IMR-90 (cell line): ENCODE data around the gene SPEG. TPM values are rescaled to one million over a fixed set of nuclear protein-coding genes. Genes with fewer than 3 reads are reported as not detected.

ENCODE experiments used
- ATAC-seq: fragments of 200-7000 bp; cut with Tn5 transposase; 2 replicates; pipeline ENCODE4 v1.9.1; 2020; ENCODE audit warnings: low read depth, mild to moderate bottlenecking, moderate library complexity
- BruUV-seq: library from RNA; stranded (reverse); fragments of 400-500 nt; replicated peaks from 2 replicates; lab custom pipeline; 2021; lab: Mats Ljungman, UMichigan
- CTCF ChIA-PET: fragments of 300-600 bp; formaldehyde crosslinking; extraction: SDS; loops from one replicate; lab custom pipeline; 2021; ENCODE audit warnings: antibody characterized with exemption; lab: Yijun Ruan, JAX
- POLR2A ChIA-PET: fragments of 300-600 bp; sonication (Branson Sonifier 250); formaldehyde crosslinking; loops from one replicate; lab custom pipeline; 2022; ENCODE audit warnings: antibody characterized with exemption; ENCODE audit not compliant: unreplicated experiment; lab: Charles Lee
- DNase-seq: peaks from one replicate; pipeline ENCODE4 v3.0.0; 2013
- H2AFZ ChIP-seq: replicated peaks from 2 replicates; pipeline ENCODE3; 2013; ENCODE audit warnings: low read length, mild to moderate bottlenecking; ENCODE audit not compliant: poor library complexity
- H2AK5ac ChIP-seq: 2 replicates; pipeline ENCODE4 v1.6.1; 2013; ENCODE audit warnings: low read depth, low read length, inconsistent platforms
- H2AK9ac ChIP-seq: replicated peaks from 2 replicates; pipeline ENCODE3; 2013; ENCODE audit warnings: mild to moderate bottlenecking, low read depth, low read length, moderate library complexity; ENCODE audit not compliant: poor library complexity
- H2BK120ac ChIP-seq: 2 replicates; pipeline ENCODE4 v1.6.1; 2013; ENCODE audit warnings: low read depth, low read length, inconsistent platforms
- H2BK15ac ChIP-seq: 3 replicates; pipeline ENCODE4 v1.6.1; 2013; ENCODE audit warnings: low read depth, low read length, inconsistent platforms
- H2BK20ac ChIP-seq: 2 replicates; pipeline ENCODE4 v1.6.1; 2013; ENCODE audit warnings: low read depth, mild to moderate bottlenecking, inconsistent platforms, low read length, moderate library complexity
- H2BK5ac ChIP-seq: 2 replicates; pipeline ENCODE4 v1.6.1; 2013; ENCODE audit warnings: mild to moderate bottlenecking, low read depth, low read length, inconsistent platforms; ENCODE audit not compliant: poor library complexity, severe bottlenecking
- H3K14ac ChIP-seq: replicated peaks from 2 replicates; pipeline ENCODE4 v1.6.1; 2013; ENCODE audit warnings: low read depth, low read length, inconsistent platforms
- H3K18ac ChIP-seq: 2 replicates; pipeline ENCODE4 v1.6.1; 2013; ENCODE audit warnings: low read depth, low read length, control low read depth
- H3K23ac ChIP-seq: 2 replicates; pipeline ENCODE4 v1.6.1; 2013; ENCODE audit warnings: low read depth, low read length, inconsistent platforms
- H3K27ac ChIP-seq: 2 replicates; pipeline ENCODE4 v1.5.1; 2013; ENCODE audit warnings: mild to moderate bottlenecking, control low read depth, low read length; ENCODE audit not compliant: insufficient read depth
- H3K27me3 ChIP-seq: 2 replicates; pipeline ENCODE4 v1.6.1; 2013; ENCODE audit warnings: low read length; ENCODE audit not compliant: control insufficient read depth, insufficient read depth
- H3K36me3 ChIP-seq: 2 replicates; pipeline ENCODE4 v1.6.1; 2013; ENCODE audit warnings: low read length, mixed read lengths; ENCODE audit not compliant: control insufficient read depth, insufficient read depth
- H3K4ac ChIP-seq: 2 replicates; pipeline ENCODE4 v1.6.1; 2013; ENCODE audit warnings: low read depth, low read length, inconsistent platforms
- H3K4me1 ChIP-seq: 2 replicates; pipeline ENCODE4 v1.6.1; 2013; ENCODE audit warnings: low read length, mixed read lengths; ENCODE audit not compliant: control insufficient read depth, insufficient read depth
- H3K4me2 ChIP-seq: 2 replicates; pipeline ENCODE4 v1.6.1; 2013; ENCODE audit warnings: low read depth, mild to moderate bottlenecking, control low read depth, low read length, moderate library complexity
- H3K4me3 ChIP-seq: 2 replicates; pipeline ENCODE4 v1.5.1; 2013; ENCODE audit warnings: low read depth, mild to moderate bottlenecking, control low read depth, low read length, moderate library complexity; ENCODE audit not compliant: insufficient read depth
- H3K56ac ChIP-seq: 2 replicates; pipeline ENCODE4 v1.6.1; 2013; ENCODE audit warnings: low read length, inconsistent platforms; ENCODE audit not compliant: insufficient read depth; ENCODE audit errors: extremely low read depth
- H3K79me1 ChIP-seq, 2 experiments: 2 replicates each; pipeline ENCODE4 v1.6.1; 2013; ENCODE audit warnings: low read length in 2 of 2, inconsistent platforms in 1 of 2, low read depth in 1 of 2
- H3K9ac ChIP-seq: 2 replicates; pipeline ENCODE4 v1.6.1; 2013; ENCODE audit warnings: low read depth, low read length, control low read depth
- H3K9me1 ChIP-seq: 2 replicates; pipeline ENCODE4 v1.6.1; 2013; ENCODE audit warnings: low read length, inconsistent platforms; ENCODE audit not compliant: insufficient read depth
- H3K9me3 ChIP-seq: 2 replicates; pipeline ENCODE4 v1.6.1; 2013; ENCODE audit warnings: low read length; ENCODE audit not compliant: control insufficient read depth, insufficient read depth
- H4K20me1 ChIP-seq: 2 replicates; pipeline ENCODE4 v1.6.1; 2013; ENCODE audit warnings: low read length, inconsistent platforms; ENCODE audit not compliant: insufficient read depth
- H4K5ac ChIP-seq: 2 replicates; pipeline ENCODE4 v1.6.1; 2013; ENCODE audit warnings: mild to moderate bottlenecking, low read depth, low read length, control low read depth
- H4K8ac ChIP-seq, 2 experiments: 2 replicates each; pipeline ENCODE4 v1.6.1; 2013; ENCODE audit warnings: low read depth in 2 of 2, low read length in 2 of 2, control low read depth in 1 of 2, inconsistent platforms in 1 of 2
- H4K91ac ChIP-seq: 2 replicates; pipeline ENCODE4 v1.6.1; 2013; ENCODE audit warnings: low read depth, low read length, inconsistent platforms; ENCODE audit not compliant: insufficient read depth
- BHLHE40 ChIP-seq: fragments of 150-350 bp; IDR thresholded peaks from 2 replicates; pipeline ENCODE4 v1.6.1; 2016; ENCODE audit warnings: mild to moderate bottlenecking, low read depth, low read length
- CEBPB ChIP-seq: IDR thresholded peaks from 2 replicates; pipeline ENCODE4 v1.6.1; 2012; ENCODE audit warnings: low read depth, low read length, improper control_type of control experiment
- CHD1 ChIP-seq: IDR thresholded peaks from 2 replicates; pipeline ENCODE4 v1.6.1; 2012; ENCODE audit warnings: low read depth, low read length, improper control_type of control experiment
- FOS ChIP-seq: fragments of 150-350 bp; IDR thresholded peaks from 2 replicates; pipeline ENCODE4 v1.6.1; 2016; ENCODE audit warnings: low read depth, low read length
- MAFK ChIP-seq: IDR thresholded peaks from 2 replicates; pipeline ENCODE4 v1.6.1; 2012; ENCODE audit warnings: low read depth, low read length, improper control_type of control experiment
- MAZ ChIP-seq: IDR thresholded peaks from 2 replicates; pipeline ENCODE4 v1.6.1; 2012; ENCODE audit warnings: low read depth, mild to moderate bottlenecking, low read length, improper control_type of control experiment, moderate library complexity, borderline replicate concordance
- MXI1 ChIP-seq: IDR thresholded peaks from 2 replicates; pipeline ENCODE4 v1.6.1; 2012; ENCODE audit warnings: low read depth, mild to moderate bottlenecking, low read length, moderate library complexity, borderline replicate concordance
- NFE2L2 ChIP-seq: fragments of 150-350 bp; IDR thresholded peaks from 2 replicates; pipeline ENCODE4 v1.6.1; 2016; ENCODE audit warnings: low read depth, mild to moderate bottlenecking, low read length
- POLR2A ChIP-seq: IDR thresholded peaks from 2 replicates; pipeline ENCODE4 v1.6.1; 2012; ENCODE audit warnings: mild to moderate bottlenecking, low read depth, low read length
- RAD21 ChIP-seq: IDR thresholded peaks from 2 replicates; pipeline ENCODE4 v1.6.1; 2012; ENCODE audit warnings: low read length, improper control_type of control experiment
- RCOR1 ChIP-seq: IDR thresholded peaks from 2 replicates; pipeline ENCODE4 v1.6.1; 2012; ENCODE audit warnings: mild to moderate bottlenecking, low read length, improper control_type of control experiment; ENCODE audit not compliant: insufficient replicate concordance
- RFX5 ChIP-seq: IDR thresholded peaks from 2 replicates; pipeline ENCODE4 v1.8.0; 2012; ENCODE audit warnings: low read depth, mild to moderate bottlenecking, low read length, moderate library complexity
- SMC3 ChIP-seq: fragments of 150-350 bp; IDR thresholded peaks from 2 replicates; pipeline ENCODE4 v1.6.1; 2016; ENCODE audit warnings: low read depth, mild to moderate bottlenecking, antibody characterized with exemption, low read length, moderate library complexity
- WGBS, 2 experiments: methylation state at CpG; one replicate each; pipeline versions ENCODE4 v1.1.5 to v1.1.7; 2013; ENCODE audit warnings: missing lambda C conversion rate in 2 of 2; ENCODE audit not compliant: insufficient read length in 1 of 2; ENCODE audit errors: extremely low coverage in 2 of 2; 5-methylcytosine and 5-hydroxymethylcytosine counted together
- dilution Hi-C: fragments of 300-500 bp; cut with HindIII; formaldehyde crosslinking; loops from one replicate; pipeline ENCODE4 v1.14.3; 2018; ENCODE audit warnings: low sequenced_read_pairs; ENCODE audit not compliant: unreplicated experiment
- in situ Hi-C: fragments of 300-500 bp; cut with MboI; formaldehyde crosslinking; loops from 3 replicates; pipeline ENCODE4 v1.14.3; 2019; ENCODE audit warnings: low sequenced_read_pairs, inconsistent platforms, mixed read lengths
- intact Hi-C: fragments of 100-400 bp; cut with micrococcal nuclease; formaldehyde crosslinking; loops from 2 replicates; pipeline ENCODE4 v1.10.0; 2022
- polyA plus RNA-seq, 3 experiments: library from polyadenylated mRNA; depleted of rRNA; stranded (reverse); fragments of >200 nt; gene quantifications; 2 replicates each; pipeline ENCODE4 v1.2.3, GENCODE V29; 2012; ENCODE audit warnings: low replicate concordance in 1 of 3
- total RNA-seq: library from RNA; depleted of rRNA; stranded (reverse); fragments of >200 nt; gene quantifications from 2 replicates; pipeline ENCODE4 v1.2.3, GENCODE V29; 2012
- TF ChIP-seq, protein P1 (sequence below): conservative IDR thresholded peaks from 2 replicates; pipeline ENCODE4 v1.5.1; 2012; ENCODE audit warnings: mild to moderate bottlenecking, low read depth, low read length, improper control_type of control experiment
- TF ChIP-seq, protein P2 (sequence below): fragments of 150-350 bp; IDR thresholded peaks from 2 replicates; pipeline ENCODE4 v1.6.1; 2017; ENCODE audit warnings: mild to moderate bottlenecking, antibody characterized with exemption, low read length, low read depth
- TF ChIP-seq, protein P3 (sequence below): fragments of 150-350 bp; IDR thresholded peaks from 2 replicates; pipeline ENCODE4 v1.6.1; 2016; ENCODE audit warnings: low read depth, mild to moderate bottlenecking, low read length, moderate library complexity, borderline replicate concordance

The SPEG gene
- total and polyA plus RNA-seq, 2 of the 4 experiments (the other 2 are of a cell fraction): 6.8 to 81.6 TPM

DNA sequence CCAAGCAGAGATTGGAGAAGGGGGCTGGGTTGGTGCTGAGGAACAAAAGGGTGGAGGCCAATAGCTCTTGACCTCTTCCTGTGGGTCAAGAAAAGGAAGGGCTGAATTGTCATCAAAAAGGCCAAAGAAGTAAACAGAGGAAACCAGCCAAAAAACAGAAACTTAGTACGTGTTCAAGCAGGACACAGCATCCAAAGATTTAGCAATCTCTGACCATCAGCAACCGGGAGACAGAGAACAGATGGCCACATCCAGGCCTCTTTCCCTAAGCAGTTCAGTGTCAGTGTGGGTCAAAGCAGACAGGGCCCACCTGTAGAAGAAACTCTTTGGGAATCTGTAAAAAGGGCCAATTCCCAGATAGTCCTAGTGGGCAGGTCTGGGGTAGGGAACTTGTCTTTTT lies 49.8 kb upstream of the SPEG start:
- in situ Hi-C loops (no loop called here), dilution Hi-C loops (no loop called here), intact Hi-C loops (loop anchor here (5.0 kb wide), 1 partner anchor 208 kb away; the partner anchor contains the start of genes CNPPD1 and RETREG2)
- peaks cover 15 to 22% of the 10 kb centered on the region in 2 experiments for H3K79me1 ChIP-seq
- H4K8ac ChIP-seq: no peak overlapping the region
- peak overlapping the region; percentile 85 for H3K27ac ChIP-seq
- no peak overlapping the region for H2AK9ac ChIP-seq
- H3K4me2 ChIP-seq: no peak overlapping the region; the same call in 1 of the 2 replicates
- H2BK5ac ChIP-seq: no peak overlapping the region
- CTCF ChIA-PET: no interaction called here
- H4K91ac ChIP-seq: no peak overlapping the region
- DNase-seq (no peak), ATAC-seq (no peak)
- H3K36me3 ChIP-seq: peaks cover 50% of the 10 kb centered on the region
- H3K9me1 ChIP-seq: peaks cover 14% of the 10 kb centered on the region
- POLR2A ChIA-PET: no interaction called here
- no peaks in the 10 kb centered on the region for H3K27me3 ChIP-seq
- H2AFZ ChIP-seq: no peak overlapping the region
- no peak overlapping the region for H3K4ac ChIP-seq
- H3K4me1 ChIP-seq: peaks cover 28% of the 10 kb centered on the region
- 55% methylated on average over 2 of the region's 2 CpGs; no CpG with 5 or more reads in 1 of the 2 experiments for WGBS, 2 experiments
- H3K14ac ChIP-seq: no peak overlapping the region
- no peaks in the 10 kb centered on the region for H4K20me1 ChIP-seq
- H2BK20ac ChIP-seq: no peak overlapping the region
- no peak overlapping the region for H2AK5ac ChIP-seq
- no TSS peak for BruUV-seq
- no peak overlapping the region; the same call in 1 of the 2 replicates for H4K5ac ChIP-seq
- no peaks in the 10 kb centered on the region for H3K9me3 ChIP-seq
- TF ChIP-seq NFE2L2: no peak
- no peak for TF ChIP-seq MXI1
- no peak for TF ChIP-seq BHLHE40
- TF ChIP-seq RFX5: no peak
- no peak for TF ChIP-seq FOS
- TF ChIP-seq, protein P1, sequence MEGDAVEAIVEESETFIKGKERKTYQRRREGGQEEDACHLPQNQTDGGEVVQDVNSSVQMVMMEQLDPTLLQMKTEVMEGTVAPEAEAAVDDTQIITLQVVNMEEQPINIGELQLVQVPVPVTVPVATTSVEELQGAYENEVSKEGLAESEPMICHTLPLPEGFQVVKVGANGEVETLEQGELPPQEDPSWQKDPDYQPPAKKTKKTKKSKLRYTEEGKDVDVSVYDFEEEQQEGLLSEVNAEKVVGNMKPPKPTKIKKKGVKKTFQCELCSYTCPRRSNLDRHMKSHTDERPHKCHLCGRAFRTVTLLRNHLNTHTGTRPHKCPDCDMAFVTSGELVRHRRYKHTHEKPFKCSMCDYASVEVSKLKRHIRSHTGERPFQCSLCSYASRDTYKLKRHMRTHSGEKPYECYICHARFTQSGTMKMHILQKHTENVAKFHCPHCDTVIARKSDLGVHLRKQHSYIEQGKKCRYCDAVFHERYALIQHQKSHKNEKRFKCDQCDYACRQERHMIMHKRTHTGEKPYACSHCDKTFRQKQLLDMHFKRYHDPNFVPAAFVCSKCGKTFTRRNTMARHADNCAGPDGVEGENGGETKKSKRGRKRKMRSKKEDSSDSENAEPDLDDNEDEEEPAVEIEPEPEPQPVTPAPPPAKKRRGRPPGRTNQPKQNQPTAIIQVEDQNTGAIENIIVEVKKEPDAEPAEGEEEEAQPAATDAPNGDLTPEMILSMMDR: no peak
- no peak for TF ChIP-seq RCOR1
- no peak for TF ChIP-seq CEBPB
- TF ChIP-seq MAZ: no peak
- TF ChIP-seq RAD21: no peak
- TF ChIP-seq SMC3: no peak
- TF ChIP-seq CHD1: no peak
- TF ChIP-seq, protein P2, sequence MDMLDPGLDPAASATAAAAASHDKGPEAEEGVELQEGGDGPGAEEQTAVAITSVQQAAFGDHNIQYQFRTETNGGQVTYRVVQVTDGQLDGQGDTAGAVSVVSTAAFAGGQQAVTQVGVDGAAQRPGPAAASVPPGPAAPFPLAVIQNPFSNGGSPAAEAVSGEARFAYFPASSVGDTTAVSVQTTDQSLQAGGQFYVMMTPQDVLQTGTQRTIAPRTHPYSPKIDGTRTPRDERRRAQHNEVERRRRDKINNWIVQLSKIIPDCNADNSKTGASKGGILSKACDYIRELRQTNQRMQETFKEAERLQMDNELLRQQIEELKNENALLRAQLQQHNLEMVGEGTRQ: no peak
- no peak for TF ChIP-seq POLR2A
- TF ChIP-seq, protein P3, sequence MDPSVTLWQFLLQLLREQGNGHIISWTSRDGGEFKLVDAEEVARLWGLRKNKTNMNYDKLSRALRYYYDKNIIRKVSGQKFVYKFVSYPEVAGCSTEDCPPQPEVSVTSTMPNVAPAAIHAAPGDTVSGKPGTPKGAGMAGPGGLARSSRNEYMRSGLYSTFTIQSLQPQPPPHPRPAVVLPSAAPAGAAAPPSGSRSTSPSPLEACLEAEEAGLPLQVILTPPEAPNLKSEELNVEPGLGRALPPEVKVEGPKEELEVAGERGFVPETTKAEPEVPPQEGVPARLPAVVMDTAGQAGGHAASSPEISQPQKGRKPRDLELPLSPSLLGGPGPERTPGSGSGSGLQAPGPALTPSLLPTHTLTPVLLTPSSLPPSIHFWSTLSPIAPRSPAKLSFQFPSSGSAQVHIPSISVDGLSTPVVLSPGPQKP: no peak
- TF ChIP-seq MAFK: no peak
- no peak overlapping the region; the same call in 1 of the 2 replicates for H3K18ac ChIP-seq
- no peak overlapping the region for H3K4me3 ChIP-seq
- H3K23ac ChIP-seq: no peak overlapping the region
- H2BK15ac ChIP-seq: no peak overlapping the region
- no peak overlapping the region for H3K56ac ChIP-seq
- no peak overlapping the region for H2BK120ac ChIP-seq
- no peak overlapping the region for H3K9ac ChIP-seq
